Naive thymus-derived CD4-positive, alpha-beta T cell (primary cell): ENCODE measurements around the gene TAPBP. TPM values are rescaled to one million over a fixed set of nuclear protein-coding genes. Genes with fewer than 3 reads are reported as not detected.
"Not testable (repeated sequence)": the region's sequence is repeated elsewhere in the genome, so short reads cannot be mapped to it uniquely, and the experiment has no call there.

Source experiments
- ATAC-seq: fragments of 150-1000 bp; cut with Tn5 transposase; 2 replicates; pipeline ENCODE4 v1.10.0; 2021; ENCODE audit warnings: mild to moderate bottlenecking, moderate library complexity
- CTCF ChIA-PET: fragments of 350-600 bp; sonication (Branson Sonifier 250); formaldehyde crosslinking; loops from one replicate; lab custom pipeline; 2021; ENCODE audit warnings: antibody characterized with exemption; lab: Charles Lee
- POLR2A ChIA-PET: fragments of 350-600 bp; sonication (Branson Sonifier 250); formaldehyde crosslinking; loops from one replicate; lab custom pipeline; 2021; ENCODE audit warnings: antibody characterized with exemption, inconsistent platforms; lab: Charles Lee
- DNase-seq, 9 donors: peaks; one replicate each; pipeline versions ENCODE4 v3.0.0 to v3.0.0-alpha.2; 2020 to 2022; ENCODE audit warnings: mixed read lengths in 1 of 9
- H3K27ac ChIP-seq: one replicate; pipeline ENCODE4 v1.7.0; 2013; ENCODE audit warnings: mild to moderate bottlenecking, low read depth, low read length, moderate library complexity
- H3K27me3 ChIP-seq, 2 donors: one replicate each; pipeline ENCODE4 v1.7.0; 2013; ENCODE audit warnings: low read length in 2 of 2, mild to moderate bottlenecking in 2 of 2, moderate library complexity in 2 of 2; ENCODE audit not compliant: control insufficient read depth in 2 of 2, insufficient read depth in 2 of 2
- H3K36me3 ChIP-seq, 3 experiments: 1 replicate in 2 of 3; 2 replicates in 1 of 3; pipeline ENCODE4 v1.7.0; 2013; ENCODE audit warnings: low read length in 3 of 3, mild to moderate bottlenecking in 3 of 3, moderate library complexity in 1 of 3; ENCODE audit not compliant: insufficient read depth in 3 of 3, control insufficient read depth in 2 of 3
- H3K4me1 ChIP-seq, 2 donors: one replicate each; pipeline ENCODE4 v1.7.0; 2013; ENCODE audit warnings: low read length in 2 of 2, mild to moderate bottlenecking in 2 of 2, moderate library complexity in 1 of 2; ENCODE audit not compliant: control insufficient read depth in 2 of 2, insufficient read depth in 2 of 2
- H3K4me3 ChIP-seq: 2 replicates; pipeline ENCODE4 v1.7.0; 2013; ENCODE audit warnings: mild to moderate bottlenecking, low read length
- H3K9me3 ChIP-seq, 3 experiments: 1 replicate in 2 of 3; 2 replicates in 1 of 3; pipeline ENCODE4 v1.7.0; 2013; ENCODE audit warnings: low read length in 3 of 3; ENCODE audit not compliant: control insufficient read depth in 2 of 3
- H3K27ac Mint-ChIP-seq, 9 donors: one replicate each; pipeline ENCODE4 v1.8.0; 2020 to 2022; ENCODE audit warnings: mixed read lengths in 9 of 9, mild to moderate bottlenecking in 8 of 9, moderate library complexity in 5 of 9, inconsistent platforms in 2 of 9
- H3K27me3 Mint-ChIP-seq, 5 donors: one replicate each; pipeline ENCODE4 v1.8.0; 2021 to 2022; ENCODE audit warnings: mixed read lengths in 5 of 5, mild to moderate bottlenecking in 1 of 5
- H3K36me3 Mint-ChIP-seq, 5 donors: one replicate each; pipeline ENCODE4 v1.8.0; 2020 to 2022; ENCODE audit warnings: mixed read lengths in 5 of 5, mild to moderate bottlenecking in 3 of 5, inconsistent platforms in 1 of 5
- H3K4me1 Mint-ChIP-seq, 7 donors: one replicate each; pipeline ENCODE4 v1.8.0; 2020 to 2022; ENCODE audit warnings: mixed read lengths in 7 of 7, mild to moderate bottlenecking in 3 of 7, inconsistent platforms in 1 of 7
- H3K4me3 Mint-ChIP-seq, 10 donors: one replicate each; pipeline ENCODE4 v1.8.0; 2020 to 2022; ENCODE audit warnings: mild to moderate bottlenecking in 10 of 10, mixed read lengths in 10 of 10, moderate library complexity in 6 of 10, inconsistent platforms in 2 of 10
- H3K9me3 Mint-ChIP-seq, 11 donors: one replicate each; pipeline ENCODE4 v1.8.0; 2020 to 2022; ENCODE audit warnings: mixed read lengths in 11 of 11, mild to moderate bottlenecking in 4 of 11, inconsistent platforms in 1 of 11, moderate library complexity in 1 of 11
- intact Hi-C, 2 donors: fragments of 100-400 bp; cut with micrococcal nuclease; formaldehyde crosslinking; loops; one replicate each; pipeline ENCODE4 v1.15.1; 2023
- polyA plus RNA-seq, 2 donors: library from polyadenylated mRNA; unstranded; fragments of 300-500 nt; fragmentation: Illumina TruSeq; gene quantifications; one replicate each; pipeline ENCODE4 v1.2.3, GENCODE V29; 2021
- total RNA-seq, 6 experiments: library from RNA in 5 of 6; stranded (reverse) in 5 of 6; gene quantifications; 1 replicate in 5 of 6; 2 replicates in 1 of 6; pipeline ENCODE4 v1.2.3 and lab custom pipeline; 2021 to 2026

Gene TAPBP
- total RNA-seq (100 to 1,000 TPM; 196 to 386 (median 240) TPM), polyA plus RNA-seq (100 to 1,000 TPM; 296 to 334 TPM), total RNA-seq (lab: John Stamatoyannopoulos, UW) (410 reads per million, percentile 97 among the genes with 10 or more reads in this experiment)

DNA sequence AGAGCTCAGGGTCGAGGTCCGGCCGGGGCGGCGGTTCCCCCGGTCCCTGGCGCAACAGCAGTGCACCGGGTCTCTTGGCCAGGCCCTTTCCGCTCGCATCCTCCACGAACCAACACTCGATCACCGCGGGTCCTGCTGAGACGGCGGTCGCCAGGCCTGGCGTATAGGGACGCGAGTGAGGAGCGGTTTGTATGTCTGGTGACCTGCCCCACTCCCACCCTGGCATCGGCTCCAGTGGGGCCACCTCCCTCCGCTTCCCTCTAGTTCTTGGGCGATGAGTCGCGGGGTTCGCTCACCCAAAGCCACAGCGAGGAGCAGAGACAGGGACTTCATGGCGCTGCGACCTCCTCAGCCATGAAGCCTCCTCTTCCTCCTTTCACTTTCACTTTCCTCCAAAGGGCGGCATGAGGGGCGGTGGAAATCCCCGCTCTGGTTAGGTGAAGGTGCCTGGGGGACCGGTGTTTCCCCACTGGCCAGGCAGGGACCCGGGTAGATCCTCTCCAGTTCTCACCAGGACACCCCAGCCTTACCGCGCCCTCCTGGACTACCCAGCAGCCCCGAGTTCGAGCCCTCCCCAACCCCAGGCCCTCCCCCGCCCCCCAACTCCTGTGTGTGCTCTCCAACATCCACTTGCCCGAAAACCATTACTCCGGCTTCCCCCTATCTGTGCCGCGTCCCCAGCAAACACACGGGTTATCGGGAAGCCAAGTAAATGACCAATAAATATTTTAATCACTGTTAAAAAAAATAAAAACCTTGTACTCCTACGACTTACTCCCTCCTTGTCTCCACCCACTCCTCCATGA is at the start of gene TAPBP:
TAPBP (minus strand) TSS at position 370 of the 806 bp plus-strand sequence; CDS start at position 333, 37 bp downstream.
- no peaks in the 10 kb centered on the region for H3K27me3 ChIP-seq
- peak within 1 kb of the TSS; percentile 81 to 100 (median 99) for H3K4me3 Mint-ChIP-seq
- ChIA-PET CTCF (interaction anchor here (2.5 kb wide), 1 partner anchor 31 kb away, joined by 30 read pairs; no protein-coding TSS in a partner anchor), POLR2A (interaction anchor here (0.6 to 5.3 kb wide), 14 partner anchors 12 to 370 kb away, joined by 3 to 65 read pairs (median 6); partner anchors contain the start of genes B3GALT4, CUTA, PFDN6 and RGL2)
- H3K36me3 ChIP-seq: peaks cover 0 to 23% (median 7%) of the 10 kb centered on the region in 3 experiments
- intact Hi-C loops: loop anchor here (1.0 to 10.0 kb wide), 12 partner anchors 9 to 921 kb away; partner anchors contain the start of genes B3GALT4 (in 2 of the 2), KIFC1 (in 2 of the 2), HMGA1 (in 1 of the 2) and PSMB9 (in 1 of the 2)
- peak within 1 kb of the TSS; percentile 97 for H3K4me3 ChIP-seq
- ATAC-seq (peak; percentile 64), DNase-seq (peak; percentile 67 to 92 (median 82))
- peaks cover 0 to 2% (median 0%) of the 10 kb centered on the region in 11 donors for H3K9me3 Mint-ChIP-seq
- H3K27ac Mint-ChIP-seq: peak within 1 kb of the TSS; percentile 97 to 99 (median 98)
- H3K27me3 Mint-ChIP-seq: no peaks in the 10 kb centered on the region
- peaks cover 42 to 44% of the 10 kb centered on the region in 2 donors for H3K4me1 ChIP-seq
- peaks cover 35 to 70% (median 58%) of the 10 kb centered on the region in 7 donors for H3K4me1 Mint-ChIP-seq
- H3K9me3 ChIP-seq: no peaks in the 10 kb centered on the region
- peaks cover 2 to 41% (median 4%) of the 10 kb centered on the region in 5 donors for H3K36me3 Mint-ChIP-seq
- peak within 1 kb of the TSS; percentile 99 for H3K27ac ChIP-seq

DNA sequence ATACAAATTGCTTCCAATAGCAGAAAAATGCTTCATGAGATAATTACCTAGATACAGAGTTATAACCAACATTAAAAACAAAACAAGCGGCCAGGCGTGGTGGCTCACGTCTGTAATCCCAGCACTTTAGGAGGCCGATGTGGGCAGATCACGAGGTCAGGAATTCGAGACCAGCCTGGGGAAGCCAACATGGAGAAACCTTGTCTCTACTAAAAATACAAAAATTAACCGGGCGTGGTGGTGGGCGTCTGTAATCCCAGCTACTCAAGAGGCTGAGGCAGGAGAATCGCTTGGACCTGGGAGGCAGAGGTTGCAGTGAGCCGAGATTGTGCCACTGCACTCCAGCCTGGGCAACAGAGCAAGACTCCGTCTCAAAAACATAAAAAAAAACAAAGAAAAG is 49.6 kb upstream of the TAPBP start:
- H3K4me1 Mint-ChIP-seq: not testable (repeated sequence)

DNA sequence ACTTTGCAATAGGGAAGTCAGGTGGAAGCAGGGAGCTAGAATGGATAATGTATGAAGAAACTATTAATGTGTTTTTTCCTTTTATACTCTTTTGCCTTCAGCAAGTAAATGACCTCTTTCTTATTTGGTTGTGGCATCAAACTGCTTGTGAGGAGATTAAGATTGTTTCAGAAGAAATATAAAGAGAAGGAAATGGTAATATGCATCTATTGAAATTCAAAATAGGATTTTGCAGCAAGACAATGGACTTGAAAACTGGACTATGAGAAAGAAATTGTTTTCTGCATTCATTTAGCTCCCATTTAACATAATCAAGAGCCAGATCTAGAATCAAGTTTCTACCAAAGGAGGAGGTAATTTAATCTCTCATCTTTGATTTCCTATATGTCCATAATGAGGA is 45.5 kb upstream of the TAPBP start:
- no peaks in the 10 kb centered on the region for H3K27me3 ChIP-seq
- no peak overlapping the region for H3K27ac ChIP-seq
- H3K4me1 ChIP-seq: no peaks in the 10 kb centered on the region
- Mint-ChIP-seq H3K36me3 (no peaks in the 10 kb centered on the region), H3K27me3 (peaks cover 0 to 30% (median 0%) of the 10 kb centered on the region in 5 donors), H3K4me3 (no peak overlapping the region), H3K27ac (no peak overlapping the region), H3K4me1 (peaks cover 0 to 9% (median 0%) of the 10 kb centered on the region in 7 donors), H3K9me3 (peaks cover 0 to 2% (median 0%) of the 10 kb centered on the region in 11 donors)
- intact Hi-C loops: no loop called here
- DNase-seq: no peak
- no peak overlapping the region for H3K4me3 ChIP-seq
- no peaks in the 10 kb centered on the region for H3K9me3 ChIP-seq
- no peak for ATAC-seq
- H3K36me3 ChIP-seq: no peaks in the 10 kb centered on the region
- POLR2A ChIA-PET: interaction anchor here (1.4 kb wide), 1 partner anchor 15 kb away, joined by 4 read pairs; no protein-coding TSS in a partner anchor
- CTCF ChIA-PET: interaction anchor here (0.6 to 0.8 kb wide), 2 partner anchors 13 to 99 kb away, joined by 3 to 5 read pairs; no protein-coding TSS in a partner anchor

More for the DNA sequence above, 49.6 kb upstream of the TAPBP start:
- H3K4me1 ChIP-seq, intact Hi-C loops, POLR2A ChIA-PET, DNase-seq, H3K36me3 ChIP-seq, H3K27me3 ChIP-seq, H3K36me3 Mint-ChIP-seq, ATAC-seq, H3K9me3 Mint-ChIP-seq, H3K4me3 ChIP-seq, H3K27ac ChIP-seq, H3K4me3 Mint-ChIP-seq, H3K9me3 ChIP-seq, H3K27ac Mint-ChIP-seq: not testable (repeated sequence)
- CTCF ChIA-PET: interaction anchor here (0.6 kb wide), 1 partner anchor 173 kb away, joined by 9 read pairs; no protein-coding TSS in a partner anchor
- H3K27me3 Mint-ChIP-seq: peaks cover 0 to 19% (median 0%) of the 10 kb centered on the region in 5 donors

DNA sequence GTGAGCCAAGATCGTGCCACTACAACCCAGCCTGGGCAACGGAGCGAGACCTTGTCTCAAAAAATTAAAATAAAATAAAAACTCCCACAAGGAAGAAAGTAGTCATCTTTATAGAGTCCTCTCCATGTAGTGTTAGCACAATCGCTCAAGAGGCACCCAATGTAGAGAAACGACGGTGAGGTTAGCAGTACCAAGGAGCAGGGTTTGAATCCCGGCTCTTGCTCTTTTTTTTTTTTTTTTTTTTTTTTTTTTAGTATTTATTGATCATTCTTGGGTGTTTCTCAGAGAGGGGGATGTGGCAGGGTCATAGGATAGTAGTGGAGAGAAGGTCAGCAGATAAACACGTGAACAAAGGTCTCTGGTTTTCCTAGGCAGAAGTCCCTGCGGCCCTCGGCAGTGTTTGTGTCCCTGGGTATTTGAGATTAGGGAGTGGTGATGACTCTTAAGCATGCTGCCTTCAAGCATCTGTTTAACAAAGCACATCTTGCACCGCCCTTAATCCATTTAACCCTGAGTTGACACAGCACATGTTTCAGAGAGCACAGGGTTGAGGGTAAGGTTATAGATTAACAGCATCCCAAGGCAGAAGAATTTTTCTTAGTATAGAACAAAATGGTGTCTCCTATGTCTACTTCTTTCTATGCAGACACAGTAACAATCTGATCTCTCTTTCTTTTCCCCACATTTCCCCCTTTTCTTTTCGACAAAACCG is 43.4 kb upstream of the TAPBP start:
- H3K4me1 Mint-ChIP-seq, CTCF ChIA-PET, ATAC-seq, H3K36me3 ChIP-seq, H3K9me3 ChIP-seq, H3K27me3 ChIP-seq, H3K4me1 ChIP-seq, H3K27ac ChIP-seq, H3K27ac Mint-ChIP-seq, H3K4me3 ChIP-seq, DNase-seq, H3K9me3 Mint-ChIP-seq, H3K4me3 Mint-ChIP-seq, H3K36me3 Mint-ChIP-seq, intact Hi-C loops: not testable (repeated sequence)
- peaks cover 0 to 34% (median 0%) of the 10 kb centered on the region in 5 donors for H3K27me3 Mint-ChIP-seq
- POLR2A ChIA-PET: interaction anchor here (0.8 kb wide), 1 partner anchor 29 kb away, joined by 3 read pairs; no protein-coding TSS in a partner anchor

DNA sequence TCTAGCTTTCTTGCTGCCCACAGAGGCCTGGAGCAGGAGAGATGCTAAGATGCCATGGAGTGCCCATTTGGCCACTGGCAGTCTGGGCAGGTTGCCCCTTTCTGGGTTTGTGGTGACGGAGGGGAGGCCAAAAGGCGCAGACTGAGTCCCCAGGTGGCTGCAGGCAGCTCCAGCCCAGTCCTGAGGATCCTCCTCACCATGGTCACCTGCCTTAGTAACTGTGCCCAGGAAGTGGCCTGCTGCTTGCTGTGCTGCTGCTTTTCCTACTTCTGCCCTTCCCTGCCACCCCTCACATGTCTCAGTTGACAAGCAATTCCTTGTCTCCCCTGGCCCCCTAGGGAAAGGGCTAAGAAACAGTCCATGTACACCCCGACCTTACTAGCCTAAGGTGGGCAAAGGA is 42.4 kb upstream of the TAPBP start:
- CTCF ChIA-PET: no interaction called here

DNA sequence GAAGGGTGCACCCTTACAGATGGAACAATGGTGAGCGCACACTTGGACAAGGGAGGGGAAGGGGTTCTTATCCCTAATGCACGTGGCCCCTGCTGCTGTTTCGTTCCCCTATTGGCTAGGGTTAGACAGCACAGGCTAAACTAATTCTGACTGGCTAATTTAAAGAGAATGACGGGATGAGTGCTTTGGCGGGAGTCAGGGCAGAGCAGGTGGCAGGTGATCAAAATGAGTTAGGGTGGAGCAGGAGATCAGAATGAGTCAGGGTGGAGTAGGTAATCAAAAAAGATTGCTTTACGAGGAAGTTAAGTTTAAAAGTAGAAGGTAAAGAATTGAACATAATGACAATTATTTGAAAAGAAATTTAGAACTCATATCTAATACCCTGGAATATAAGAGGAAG is 42.0 kb upstream of the TAPBP start:
- H3K27ac ChIP-seq, H3K27ac Mint-ChIP-seq, ATAC-seq, H3K27me3 ChIP-seq, H3K9me3 Mint-ChIP-seq, H3K36me3 ChIP-seq, DNase-seq, intact Hi-C loops, H3K4me1 ChIP-seq, H3K36me3 Mint-ChIP-seq, H3K4me3 ChIP-seq, H3K4me3 Mint-ChIP-seq, H3K9me3 ChIP-seq, H3K4me1 Mint-ChIP-seq, POLR2A ChIA-PET, CTCF ChIA-PET: not testable (repeated sequence)
- peaks cover 0 to 34% (median 0%) of the 10 kb centered on the region in 5 donors for H3K27me3 Mint-ChIP-seq

More for the DNA sequence above, 42.4 kb upstream of the TAPBP start:
- Histone ChIP-seq H3K27me3 (no peaks in the 10 kb centered on the region), H3K4me3 (no peak overlapping the region), H3K36me3 (no peaks in the 10 kb centered on the region), H3K9me3 (no peaks in the 10 kb centered on the region), H3K27ac (no peak overlapping the region), H3K4me1 (no peaks in the 10 kb centered on the region)
- Mint-ChIP-seq H3K4me3 (no peak overlapping the region), H3K9me3 (peaks cover 0 to 2% (median 0%) of the 10 kb centered on the region in 11 donors), H3K27me3 (peaks cover 0 to 32% (median 0%) of the 10 kb centered on the region in 5 donors), H3K4me1 (peaks cover 0 to 9% (median 0%) of the 10 kb centered on the region in 7 donors), H3K36me3 (no peaks in the 10 kb centered on the region), H3K27ac (no peak overlapping the region)
- ATAC-seq (no peak), DNase-seq (no peak)
- intact Hi-C loops: no loop called here
- POLR2A ChIA-PET: interaction anchor here (0.8 kb wide), 1 partner anchor 28 kb away, joined by 3 read pairs; no protein-coding TSS in a partner anchor
